Nephron progenitor cell (in vitro differentiated cells): Measurements from ENCODE around the gene SCAF1.

Source experiments
- DNase-seq: peaks from one replicate; pipeline ENCODE4 v3.0.0; 2021
- H3K27ac Mint-ChIP-seq: 2 replicates; pipeline ENCODE4 v1.8.0; 2021; ENCODE audit warnings: mild to moderate bottlenecking, moderate library complexity, mixed read lengths
- H3K27me3 Mint-ChIP-seq: 2 replicates; pipeline ENCODE4 v1.8.0; 2021; ENCODE audit warnings: mild to moderate bottlenecking, low read depth, mixed read lengths; ENCODE audit not compliant: poor library complexity
- H3K36me3 Mint-ChIP-seq: 2 replicates; pipeline ENCODE4 v1.8.0; 2021; ENCODE audit warnings: low read depth, mixed read lengths
- H3K4me1 Mint-ChIP-seq: 2 replicates; pipeline ENCODE4 v1.8.0; 2021; ENCODE audit warnings: mixed read lengths
- H3K4me3 Mint-ChIP-seq: 2 replicates; pipeline ENCODE4 v1.8.0; 2021; ENCODE audit warnings: mild to moderate bottlenecking, moderate library complexity, mixed read lengths
- H3K9me3 Mint-ChIP-seq: 2 replicates; pipeline ENCODE4 v1.8.0; 2021; ENCODE audit warnings: mild to moderate bottlenecking, moderate library complexity, mixed read lengths
- CTCF ChIP-seq: fragments of 200-600 bp; sonication (generic); IDR thresholded peaks from 2 replicates; pipeline ENCODE4 v1.5.0; 2021; ENCODE audit warnings: antibody characterized with exemption

The SCAF1 gene

DNA sequence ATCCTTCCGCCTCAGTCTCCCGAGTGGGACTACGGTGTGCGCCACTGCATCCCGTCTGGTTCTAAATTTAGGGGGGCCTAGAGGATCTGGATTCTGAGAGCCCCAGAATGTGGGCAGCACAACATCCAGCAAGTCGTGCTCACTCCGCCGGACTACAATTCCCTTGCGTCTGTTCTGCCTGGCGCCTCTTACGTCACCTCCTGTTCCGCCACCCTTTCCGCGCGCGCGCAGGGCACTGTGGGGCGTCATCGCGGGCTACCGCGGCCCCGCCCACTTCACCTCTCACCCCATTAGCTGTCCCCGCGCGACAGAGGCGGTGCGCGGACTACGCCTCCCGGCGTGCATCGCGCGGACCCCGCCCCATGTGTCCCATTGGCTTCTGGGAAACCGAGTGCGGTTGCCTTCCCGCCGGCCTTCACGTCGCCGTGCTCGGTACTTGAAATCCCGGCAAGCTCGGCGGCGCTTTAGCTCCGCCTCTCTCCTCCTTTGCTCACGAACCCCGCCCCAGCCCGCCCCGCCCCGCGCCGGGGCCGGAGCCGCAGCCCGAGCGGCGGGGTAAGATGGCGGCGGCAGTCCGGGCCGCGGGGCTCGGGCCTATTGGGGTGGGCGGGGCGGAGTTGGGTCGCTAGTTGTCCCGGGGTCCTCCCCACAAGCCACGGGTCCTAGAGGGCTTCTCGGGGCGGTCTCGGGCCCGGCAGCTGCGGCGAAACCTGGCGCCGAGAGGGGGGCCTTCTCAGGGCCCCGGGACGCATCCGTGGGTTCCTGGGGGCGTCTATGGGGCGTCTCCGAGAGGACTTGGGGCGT, at the start of gene SCAF1:
TSS of gene SCAF1 (plus strand) at position 522 of the 804 bp plus-strand sequence. CDS start 2,818 bp downstream, outside the sequence.
- Mint-ChIP-seq H3K27me3 (no peaks in the 10 kb centered on the region), H3K4me3 (peak within 1 kb of the TSS; percentile 99), H3K4me1 (peaks cover 83% of the 10 kb centered on the region), H3K27ac (peak within 1 kb of the TSS; percentile 100), H3K36me3 (peaks cover 15% of the 10 kb centered on the region), H3K9me3 (no peaks in the 10 kb centered on the region)
- TF ChIP-seq CTCF = no peak
- DNase-seq = peak; percentile 98

DNA sequence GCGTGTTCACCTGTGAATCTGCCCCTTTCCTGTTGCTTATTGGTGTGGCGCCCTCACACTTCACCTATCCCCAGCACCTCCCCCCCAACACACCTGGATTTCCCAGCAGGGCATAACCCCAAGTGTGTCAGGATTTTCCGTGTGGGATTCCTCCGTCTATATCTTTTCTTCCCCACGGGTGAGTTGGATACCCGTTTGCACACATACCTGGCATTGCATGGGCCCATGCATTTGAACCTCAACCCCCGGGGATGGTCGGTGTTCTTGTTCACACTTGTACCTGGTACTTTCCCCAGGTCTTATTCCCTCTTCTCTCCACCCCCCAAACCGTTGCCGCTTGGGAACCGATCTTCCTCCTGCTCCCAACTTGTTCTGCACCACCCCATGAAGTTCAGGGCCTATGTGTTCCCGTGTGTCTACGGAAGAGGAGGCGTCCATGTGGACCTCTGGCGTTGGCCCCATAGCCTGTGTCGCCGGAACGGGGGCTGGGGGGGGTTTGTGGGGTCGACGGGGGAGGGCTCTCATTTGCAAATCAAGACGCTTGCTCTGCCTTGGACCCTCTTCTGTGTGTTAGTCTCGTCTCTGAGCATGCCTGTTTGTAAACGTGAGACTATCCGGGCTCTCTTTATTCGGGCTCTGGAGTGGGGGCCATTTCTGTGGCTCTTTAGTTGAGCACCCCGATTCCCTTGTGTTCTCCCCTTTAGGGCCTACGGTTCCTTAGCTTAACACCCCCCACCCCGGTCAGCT, 49.4 kb upstream of the SCAF1 start:
- Mint-ChIP-seq H3K4me3 (peak overlapping the region; percentile 90), H3K9me3 (no peaks in the 10 kb centered on the region), H3K27me3 (peaks cover 3% of the 10 kb centered on the region), H3K27ac (peak overlapping the region; percentile 78), H3K36me3 (peaks cover 9% of the 10 kb centered on the region), H3K4me1 (peaks cover 38% of the 10 kb centered on the region)
- DNase-seq = peak; percentile 40
- no peak for TF ChIP-seq CTCF

GRCh38 chr19:49593233-49594113, 48.5 kb upstream of the SCAF1 start:
- peak overlapping the region; percentile 78 for H3K27ac Mint-ChIP-seq
- peak overlapping the region; percentile 90 for H3K4me3 Mint-ChIP-seq

GRCh38 chr19:49594157-49594992, 47.6 kb upstream of the SCAF1 start:
- DNase-seq = no peak
- Mint-ChIP-seq H3K27ac (no peak overlapping the region), H3K27me3 (peaks cover 3% of the 10 kb centered on the region), H3K4me1 (peaks cover 27% of the 10 kb centered on the region), H3K4me3 (peak overlapping the region; percentile 90), H3K36me3 (peaks cover 14% of the 10 kb centered on the region), H3K9me3 (no peaks in the 10 kb centered on the region)
- TF ChIP-seq CTCF = no peak

More at GRCh38 chr19:49593233-49594113, 48.5 kb upstream of the SCAF1 start:
- Mint-ChIP-seq H3K9me3 (no peaks in the 10 kb centered on the region), H3K36me3 (peaks cover 9% of the 10 kb centered on the region), H3K4me1 (peaks cover 33% of the 10 kb centered on the region), H3K27me3 (peaks cover 3% of the 10 kb centered on the region)
- TF ChIP-seq CTCF = no peak
- DNase-seq = peak; percentile 94
